Hematopoietic multipotent progenitor cell treated with erythropoietin and hydrocortisone succinate and interleukin-3 and kit ligand, for 15 days (in vitro differentiated cells): ENCODE measurements around the gene PRKACB.
"Not testable (repeated sequence)": the region's sequence is repeated elsewhere in the genome, so short reads cannot be mapped to it uniquely, and the experiment has no call there.

Experiments used
- DNase-seq: peaks from one replicate; pipeline ENCODE4 v3.0.0-alpha.2; 2015; ENCODE audit warnings: low spot score

Gene PRKACB

DNA sequence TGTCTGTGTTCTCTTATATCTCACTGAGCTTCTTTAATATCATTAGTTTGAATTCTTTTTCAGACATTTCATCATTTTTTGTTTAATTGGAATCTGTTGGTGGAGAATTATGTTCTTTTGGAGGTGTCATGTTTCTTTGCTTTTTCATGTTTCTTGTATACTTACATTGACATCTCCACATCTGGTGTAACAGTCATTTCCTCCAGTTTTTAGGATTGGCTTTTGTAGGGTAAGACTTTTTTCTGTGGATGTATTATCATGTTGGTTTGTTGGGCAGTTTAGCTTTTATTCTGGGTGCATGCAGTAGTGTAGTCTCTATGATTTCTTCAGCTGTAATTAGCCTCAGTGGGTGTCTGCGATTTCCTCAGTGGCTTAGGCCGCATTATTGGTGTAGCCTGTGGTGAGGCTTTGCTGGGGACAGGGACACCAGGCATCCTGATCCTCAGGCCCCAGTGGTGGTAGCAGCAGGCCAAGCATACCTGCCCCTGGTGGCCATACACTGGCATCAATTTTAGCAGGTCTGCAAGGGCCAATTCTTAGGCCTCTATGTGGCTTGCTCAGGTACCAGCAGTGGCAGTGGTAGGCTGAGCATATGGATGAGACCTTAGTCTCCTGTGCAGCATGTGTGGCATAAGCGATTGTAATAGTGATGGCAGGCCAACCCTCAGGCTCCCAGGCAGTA is 79.8 kb downstream of the PRKACB start:
- no peak for DNase-seq

- DNase-seq: no peak
Measured at GRCh38 chr1:84224905-84225304, 80.8 kb downstream of the PRKACB start.

DNA sequence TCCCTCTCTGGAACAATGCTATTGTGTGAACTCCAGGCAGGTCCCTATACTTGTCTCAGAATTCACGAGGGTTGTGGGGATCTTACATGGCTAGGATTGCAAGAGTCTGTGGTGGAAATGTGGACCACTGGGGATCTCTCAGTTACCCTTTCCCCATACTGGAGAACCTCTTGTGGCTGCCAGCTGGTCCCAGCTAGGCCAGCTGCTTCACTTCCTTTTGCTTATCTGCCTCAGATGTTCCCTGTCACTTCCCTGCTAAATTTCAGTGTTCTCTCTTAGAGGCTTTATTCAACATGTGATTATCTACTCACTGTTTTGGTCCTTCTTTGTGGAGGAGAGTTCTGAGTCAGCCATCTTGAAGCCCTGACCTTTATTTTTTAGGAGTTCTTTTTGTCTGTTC is 81.6 kb downstream of the PRKACB start:
- DNase-seq: no peak

- DNase-seq: not testable (repeated sequence)
Measured at GRCh38 chr1:84232676-84233075, 88.6 kb downstream of the PRKACB start.

DNA sequence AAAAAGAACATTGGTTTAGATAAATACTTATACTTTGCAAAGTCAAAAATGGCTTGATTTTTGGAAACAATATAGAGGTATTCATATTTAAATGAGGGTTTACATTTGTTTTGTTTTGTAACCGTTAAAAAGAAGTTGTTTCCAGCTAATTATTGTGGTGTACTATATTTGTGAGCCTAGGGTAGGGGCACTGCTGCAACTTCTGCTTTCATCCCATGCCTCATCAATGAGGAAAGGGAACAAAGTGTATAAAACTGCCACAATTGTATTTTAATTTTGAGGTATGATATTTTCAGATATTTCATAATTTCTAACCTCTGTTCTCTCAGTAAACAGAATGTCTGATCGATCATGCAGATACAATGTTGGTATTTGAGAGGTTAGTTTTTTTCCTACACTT is 92.2 kb downstream of the PRKACB start:
- no peak for DNase-seq

GRCh38 chr1:84242641-84243040 is 98.6 kb downstream of the PRKACB start:
- no peak for DNase-seq

GRCh38 chr1:84245563-84245962 is 101.5 kb downstream of the PRKACB start:
- no peak for DNase-seq

GRCh38 chr1:84246213-84246612 is 102.1 kb downstream of the PRKACB start:
- no peak for DNase-seq

- DNase-seq: no peak
Measured at GRCh38 chr1:84247425-84248220, 103.6 kb downstream of the PRKACB start.

DNA sequence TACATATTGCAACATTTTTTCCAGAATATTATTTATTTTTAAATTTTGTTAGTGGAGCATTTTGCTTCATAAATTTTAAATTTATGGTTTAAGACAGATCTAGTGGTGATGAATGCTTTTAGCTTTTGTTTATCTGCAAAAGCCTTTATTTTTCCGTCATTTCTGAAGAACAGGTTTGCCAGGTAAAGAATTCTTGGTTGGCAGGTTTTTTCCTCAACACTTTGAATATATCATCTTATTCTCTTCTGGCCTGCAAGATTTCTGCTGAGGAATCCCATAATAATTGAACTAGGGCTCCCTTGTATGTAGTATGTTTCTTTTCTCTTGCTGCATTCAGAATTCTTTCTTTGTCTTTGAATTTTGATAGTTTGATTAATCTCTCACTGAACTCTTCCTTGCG is 106.6 kb downstream of the PRKACB start:
- DNase-seq: no peak

DNA sequence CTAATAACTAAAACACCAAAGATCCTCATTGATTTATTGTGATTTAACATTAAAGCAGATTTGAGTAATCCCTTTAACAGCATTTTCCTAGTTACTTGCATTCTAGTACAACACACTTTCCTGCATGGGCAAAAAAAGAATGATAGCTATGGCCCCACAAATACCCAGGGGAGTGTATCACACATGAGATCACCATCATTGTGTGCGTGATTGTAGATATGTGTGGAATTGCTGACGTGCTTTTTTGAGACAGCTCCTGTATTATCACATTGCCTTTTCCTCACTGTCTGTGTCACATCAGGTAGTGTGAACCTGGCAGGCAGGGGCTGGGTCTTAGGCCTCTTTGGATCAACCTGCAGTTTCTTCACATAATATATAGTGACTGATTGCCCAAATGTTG is 109.0 kb downstream of the PRKACB start:
- no peak for DNase-seq

- DNase-seq: no peak
Measured at GRCh38 chr1:84253891-84254290, 109.8 kb downstream of the PRKACB start.

DNA sequence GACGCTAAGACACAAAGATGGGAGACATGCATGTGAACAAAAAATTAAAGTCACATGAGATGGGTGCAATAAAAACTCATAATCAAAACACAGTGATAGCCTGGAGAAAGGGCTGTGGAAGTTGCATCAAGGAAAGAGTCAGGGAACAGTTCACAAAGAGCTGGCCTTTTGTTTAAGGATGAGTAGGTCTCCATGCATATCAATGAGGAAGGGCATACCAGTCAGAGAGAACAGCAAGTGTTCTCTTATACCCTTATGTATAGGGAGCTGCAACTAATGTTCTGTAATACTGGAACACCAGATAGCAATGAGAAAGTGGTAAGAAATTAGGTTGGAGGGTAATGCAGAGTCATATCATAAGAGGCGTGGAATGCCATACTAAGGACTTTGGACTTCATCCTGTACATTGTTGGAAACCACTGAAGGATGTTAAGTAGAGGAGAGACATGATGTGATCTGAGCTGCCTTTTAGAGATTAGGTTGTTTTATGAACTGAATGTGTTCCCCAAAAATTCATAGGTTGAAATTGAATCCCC is 110.7 kb downstream of the PRKACB start:
- DNase-seq: no peak

GRCh38 chr1:84255582-84255981 is 111.5 kb downstream of the PRKACB start:
- no peak for DNase-seq

DNA sequence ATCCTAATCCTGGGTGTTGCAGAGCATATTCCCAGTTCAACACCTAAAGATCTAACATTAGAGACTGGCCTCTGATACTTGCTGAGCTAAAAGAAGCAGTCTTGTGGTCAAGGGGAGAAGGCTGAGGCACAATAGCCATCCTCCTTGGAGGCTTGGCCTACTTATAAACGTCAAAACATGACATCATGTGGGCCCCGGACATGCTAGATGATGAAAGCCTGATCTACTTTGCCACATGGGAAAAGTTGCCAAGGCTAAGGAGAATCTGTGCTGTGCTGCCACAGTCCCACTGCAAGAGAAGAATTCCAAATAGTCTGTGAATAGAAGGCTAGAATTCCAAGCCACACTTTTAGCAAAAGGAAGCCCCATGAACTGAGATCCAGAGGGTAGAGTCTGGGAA is 113.5 kb downstream of the PRKACB start:
- DNase-seq: no peak

GRCh38 chr1:84259376-84259775 is 115.3 kb downstream of the PRKACB start:
- DNase-seq: no peak

GRCh38 chr1:84259989-84260388 is 115.9 kb downstream of the PRKACB start:
- DNase-seq: no peak

DNA sequence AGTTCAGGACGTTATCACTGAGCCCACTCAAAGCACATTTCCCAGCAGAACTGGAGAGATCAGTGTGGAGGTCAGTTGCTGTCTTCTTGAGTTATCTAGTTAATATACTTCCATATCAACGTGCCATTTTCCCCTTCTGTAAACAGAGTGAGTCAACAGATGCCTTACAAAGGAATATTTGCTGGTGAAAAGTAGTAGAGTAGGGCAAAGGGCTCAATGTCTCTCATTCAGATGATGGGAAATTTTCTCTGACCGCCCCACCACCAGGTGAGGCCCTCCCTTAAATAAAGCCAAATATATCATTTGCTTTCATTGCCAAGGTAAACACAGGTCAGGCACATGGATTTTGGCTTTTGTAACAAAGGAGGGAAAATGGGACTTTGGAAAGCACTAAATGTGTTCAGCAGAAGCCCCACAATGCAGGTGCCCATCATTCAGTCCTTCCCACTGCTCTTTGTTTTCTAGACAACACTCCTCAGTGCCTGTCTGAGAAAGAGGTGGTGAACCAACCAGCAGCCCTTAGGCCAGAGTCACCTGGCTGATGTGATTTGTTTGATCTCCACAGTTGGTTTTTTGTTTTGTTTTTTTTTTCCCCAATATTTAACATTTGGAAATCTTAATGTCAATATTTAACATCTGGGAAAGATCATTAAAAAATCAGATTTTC is 116.9 kb downstream of the PRKACB start:
- DNase-seq: no peak

- no peak for DNase-seq
Measured at GRCh38 chr1:84264961-84265360, 120.9 kb downstream of the PRKACB start.

DNA sequence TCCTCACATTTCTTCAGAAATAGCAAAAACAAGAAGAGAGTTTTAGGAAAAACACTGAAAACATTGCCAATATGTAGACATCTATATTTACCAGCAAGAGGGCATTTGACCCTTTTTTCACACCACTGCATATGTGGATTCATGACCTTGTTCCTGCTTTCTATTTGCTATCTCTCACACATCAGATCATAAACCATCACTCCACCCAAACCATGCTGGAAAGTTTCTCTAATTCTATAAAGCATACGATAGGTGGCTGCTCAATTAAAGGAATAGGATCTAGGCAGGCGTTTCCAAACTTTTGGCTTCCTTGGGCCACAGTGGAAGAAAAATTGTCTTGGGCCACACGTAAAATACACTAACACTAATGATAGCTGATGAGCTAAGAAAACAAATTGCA is 121.8 kb downstream of the PRKACB start:
- DNase-seq: no peak

DNA sequence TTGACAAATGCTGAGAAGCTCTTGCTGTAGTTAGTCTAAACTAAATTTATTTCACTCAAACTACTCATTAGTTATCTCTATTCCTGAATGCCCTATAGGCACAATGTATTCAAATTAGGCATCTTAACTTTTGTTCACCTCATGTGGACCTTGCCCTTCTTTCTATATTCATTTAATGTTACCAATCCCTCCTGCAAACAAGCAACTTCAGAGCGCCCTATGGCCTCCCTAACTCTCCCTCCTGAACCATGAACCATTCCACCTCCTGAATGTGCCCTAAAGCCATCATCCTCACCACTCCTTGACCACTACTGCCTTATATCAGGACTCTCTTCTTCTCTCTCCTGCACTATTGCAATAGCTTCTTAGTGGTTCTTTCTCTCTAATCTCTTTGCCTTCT is 122.7 kb downstream of the PRKACB start:
- no peak for DNase-seq

DNA sequence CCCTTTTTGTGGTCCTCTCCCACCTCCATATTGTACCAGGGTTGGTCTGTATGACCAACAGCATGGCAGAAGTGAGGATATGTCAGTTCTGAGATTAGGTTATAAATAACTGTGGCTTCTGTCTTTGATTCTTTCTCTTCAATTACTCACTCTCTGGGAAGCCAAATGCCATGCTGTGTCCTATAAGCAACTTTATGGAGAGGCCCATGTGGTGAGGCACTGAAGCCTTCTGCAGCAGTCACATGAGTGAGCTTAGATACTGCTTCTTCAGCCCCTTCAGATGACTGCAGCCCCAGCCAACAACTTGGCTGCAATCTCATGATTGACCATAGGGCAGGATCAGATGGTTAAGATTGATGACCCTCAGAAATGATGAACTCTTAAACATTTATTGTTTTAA is 123.4 kb downstream of the PRKACB start:
- DNase-seq: no peak

GRCh38 chr1:84268346-84268745 is 124.3 kb downstream of the PRKACB start:
- DNase-seq: no peak
